CD4-positive, alpha-beta T cell treated with Interleukin-15 for 4 hours (primary cell): ENCODE results near the gene WDR62.

Experiments used
- DNase-seq: peaks from one replicate; pipeline ENCODE4 v3.0.0-alpha.2; 2020; ENCODE audit warnings: low spot score

Gene WDR62

GRCh38 chr19:36054733-36055686 lies at the start of gene WDR62:
TSS of gene WDR62 (plus strand) at chr19:36054897. CDS start at chr19:36054972, 75 bp downstream.
- peak; percentile 91 for DNase-seq

- DNase-seq, result no peak
These were observed 47.7 kb upstream of the WDR62 start for GRCh38 chr19:36006955-36007354.

GRCh38 chr19:36008336-36008978 lies 46.2 kb upstream of the WDR62 start, which contains the start of gene SYNE4:
TSS of gene SYNE4 (minus strand) at chr19:36008813. CDS start at chr19:36008681, 132 bp downstream.
- DNase-seq, result no peak

GRCh38 chr19:36009220-36009619 lies 45.5 kb upstream of the WDR62 start:
- peak; percentile 38 for DNase-seq

GRCh38 chr19:36009633-36010379 lies 44.9 kb upstream of the WDR62 start:
- DNase-seq, result no peak

GRCh38 chr19:36010402-36010801 lies 44.3 kb upstream of the WDR62 start:
- no peak for DNase-seq

GRCh38 chr19:36013280-36014011 lies 41.3 kb upstream of the WDR62 start:
- no peak for DNase-seq

GRCh38 chr19:36014012-36014924 lies 40.4 kb upstream of the WDR62 start, which contains the start of gene ALKBH6:
TSS of gene ALKBH6 (minus strand) at chr19:36014213. CDS start at chr19:36013397, 816 bp downstream.
- peak; percentile 99 for DNase-seq

- DNase-seq, result no peak
These were observed 35.5 kb upstream of the WDR62 start for GRCh38 chr19:36019061-36019670.

- DNase-seq, result no peak
These were observed 31.3 kb upstream of the WDR62 start for GRCh38 chr19:36023432-36023831.

- no peak for DNase-seq
These were observed 29.2 kb upstream of the WDR62 start for GRCh38 chr19:36025541-36025940.

- no peak for DNase-seq
These were observed 28.4 kb upstream of the WDR62 start for GRCh38 chr19:36026091-36026876.

- no peak for DNase-seq
These were observed 27.0 kb upstream of the WDR62 start for GRCh38 chr19:36027696-36028095.

GRCh38 chr19:36028313-36029041 lies 26.2 kb upstream of the WDR62 start:
- no peak for DNase-seq

- DNase-seq, result no peak
These were observed 24.2 kb upstream of the WDR62 start for GRCh38 chr19:36030264-36031148.

GRCh38 chr19:36031308-36031707 lies 23.4 kb upstream of the WDR62 start:
- no peak for DNase-seq
